BLaER1 (cell line): ENCODE data around the gene COQ8B.

Source experiments
- H3K27ac ChIP-seq: shearing (Covaris generic); formaldehyde crosslinking; 2 replicates; pipeline ENCODE4 v1.8.1; 2022
- H3K27me3 ChIP-seq: shearing (Covaris generic); formaldehyde crosslinking; 2 replicates; pipeline ENCODE4 v1.8.1; 2022
- H3K36me3 ChIP-seq: shearing (Covaris generic); formaldehyde crosslinking; 2 replicates; pipeline ENCODE4 v1.8.1; 2022
- H3K4me1 ChIP-seq: shearing (Covaris generic); formaldehyde crosslinking; 2 replicates; pipeline ENCODE4 v1.8.1; 2022
- H3K4me2 ChIP-seq: shearing (Covaris generic); formaldehyde crosslinking; 2 replicates; pipeline ENCODE4 v1.8.1; 2022
- H3K4me3 ChIP-seq: shearing (Covaris generic); formaldehyde crosslinking; 2 replicates; pipeline ENCODE4 v1.8.1; 2022
- H3K9ac ChIP-seq: shearing (Covaris generic); formaldehyde crosslinking; 2 replicates; pipeline ENCODE4 v1.8.1; 2022
- H3K9me3 ChIP-seq: shearing (Covaris generic); formaldehyde crosslinking; 2 replicates; pipeline ENCODE4 v1.8.1; 2022
- H4K20me1 ChIP-seq: shearing (Covaris generic); formaldehyde crosslinking; 2 replicates; pipeline ENCODE4 v1.8.1; 2022
- Cebpa-rat ChIP-seq: shearing (Covaris generic); IDR thresholded peaks from 2 replicates; pipeline ENCODE4 v1.8.1; 2022

Gene COQ8B

GRCh38 chr19:40742886-40743285, 26.2 kb upstream of the COQ8B start:
- peaks cover 27% of the 10 kb centered on the region; the same call in 1 of the 2 replicates for H3K36me3 ChIP-seq
- no peaks in the 10 kb centered on the region for H3K27me3 ChIP-seq
- no peak overlapping the region for H3K27ac ChIP-seq
- no peak for TF ChIP-seq Cebpa-rat
- no peaks in the 10 kb centered on the region for H4K20me1 ChIP-seq
- no peaks in the 10 kb centered on the region for H3K9me3 ChIP-seq
- no peak overlapping the region for H3K4me3 ChIP-seq
- H3K4me1 ChIP-seq, result peaks cover 18% of the 10 kb centered on the region
- H3K9ac ChIP-seq, result no peak overlapping the region
- H3K4me2 ChIP-seq, result no peak overlapping the region

DNA sequence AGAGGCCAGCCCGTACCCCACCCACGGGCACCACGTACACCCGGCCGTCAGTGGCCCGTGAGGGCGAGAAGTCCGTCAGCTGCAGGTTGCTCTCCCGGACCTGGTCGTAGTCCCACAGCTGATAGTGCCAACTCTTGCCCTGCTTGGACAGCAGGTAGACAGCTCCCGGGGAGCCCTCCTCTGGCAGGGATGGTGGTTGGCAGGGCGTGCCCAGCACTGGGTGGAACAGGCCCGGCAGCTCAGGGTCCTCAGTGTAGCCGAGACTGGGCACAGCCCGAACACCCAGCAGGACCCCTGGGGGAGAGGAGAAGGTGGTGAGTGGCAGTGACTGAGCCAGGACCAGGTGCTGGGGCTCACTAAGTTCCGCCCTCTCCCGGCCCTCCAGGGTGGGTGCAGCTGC, 25.8 kb upstream of the COQ8B start:
- no peak overlapping the region for H3K4me3 ChIP-seq
- no peak overlapping the region for H3K27ac ChIP-seq
- peaks cover 31% of the 10 kb centered on the region for H3K36me3 ChIP-seq
- no peaks in the 10 kb centered on the region for H3K9me3 ChIP-seq
- H4K20me1 ChIP-seq, result no peaks in the 10 kb centered on the region
- H3K9ac ChIP-seq, result no peak overlapping the region
- H3K27me3 ChIP-seq, result no peaks in the 10 kb centered on the region
- H3K4me2 ChIP-seq, result no peak overlapping the region
- peaks cover 17% of the 10 kb centered on the region for H3K4me1 ChIP-seq
- TF ChIP-seq Cebpa-rat, result no peak

DNA sequence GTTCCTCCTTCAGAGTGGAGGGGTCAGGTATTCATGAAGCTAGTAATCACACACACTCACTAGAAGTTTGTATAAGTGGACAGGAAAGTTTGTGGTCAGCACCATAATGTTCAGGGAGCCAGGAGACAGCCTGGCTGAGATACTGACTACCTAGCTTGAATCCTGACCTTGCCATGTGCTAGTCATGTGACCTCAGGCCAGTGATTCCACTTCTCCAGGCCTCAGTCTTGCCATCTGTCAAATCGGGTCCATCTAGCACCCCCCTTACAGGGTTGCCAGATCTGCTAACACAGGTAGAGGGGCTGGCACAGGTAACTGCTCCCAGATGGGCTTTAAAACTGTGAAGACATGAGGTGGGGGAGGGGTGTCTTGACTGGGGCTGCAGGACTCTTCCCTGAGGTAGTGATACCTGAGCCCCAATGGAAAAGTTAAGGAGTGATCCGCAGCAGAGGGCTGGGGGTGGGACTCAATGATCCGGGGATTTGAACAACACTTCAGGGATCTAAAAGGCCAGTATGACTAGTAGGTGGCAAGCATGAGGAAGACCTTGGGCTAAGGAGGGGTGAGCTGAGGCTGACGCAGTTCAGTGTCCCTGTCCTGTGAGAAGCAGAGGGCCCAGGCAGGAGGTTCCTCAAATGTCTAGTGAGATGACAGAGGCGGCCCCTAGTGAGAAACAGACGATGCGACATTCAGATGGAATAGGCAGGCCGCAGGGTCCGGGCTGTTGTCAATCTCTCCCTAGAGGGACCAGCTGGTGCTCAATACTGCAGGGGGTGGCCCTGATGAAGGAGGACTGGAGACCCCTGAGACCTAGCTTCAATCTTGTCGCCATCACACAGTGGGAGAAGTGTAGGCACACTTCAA, 25.1 kb upstream of the COQ8B start:
- Histone ChIP-seq H3K4me1 (peaks cover 17% of the 10 kb centered on the region), H3K27ac (no peak overlapping the region), H3K4me2 (no peak overlapping the region), H3K9me3 (no peaks in the 10 kb centered on the region), H4K20me1 (no peaks in the 10 kb centered on the region), H3K27me3 (no peaks in the 10 kb centered on the region), H3K4me3 (no peak overlapping the region), H3K9ac (no peak overlapping the region), H3K36me3 (peaks cover 38% of the 10 kb centered on the region)
- no peak for TF ChIP-seq Cebpa-rat

- peaks cover 48% of the 10 kb centered on the region for H3K36me3 ChIP-seq
- no peak for TF ChIP-seq Cebpa-rat
These were observed 24.1 kb upstream of the COQ8B start for GRCh38 chr19:40740747-40741146.

GRCh38 chr19:40739871-40740703, 23.4 kb upstream of the COQ8B start:
- H3K4me2 ChIP-seq, result peak overlapping the region; percentile 36
- 0 out of 2 replicates have a peak overlapping the region, but pooled peaks have one; percentile 26 for H3K27ac ChIP-seq
- no peaks in the 10 kb centered on the region for H3K9me3 ChIP-seq
- peaks cover 17% of the 10 kb centered on the region for H3K4me1 ChIP-seq
- peak overlapping the region; percentile 45; the same call in 1 of the 2 replicates for H3K9ac ChIP-seq
- peaks cover 55% of the 10 kb centered on the region for H3K36me3 ChIP-seq
- no peak overlapping the region for H3K4me3 ChIP-seq
- no peaks in the 10 kb centered on the region for H3K27me3 ChIP-seq
- H4K20me1 ChIP-seq, result no peaks in the 10 kb centered on the region
- TF ChIP-seq Cebpa-rat, result no peak

More at GRCh38 chr19:40740747-40741146, 24.1 kb upstream of the COQ8B start:
- no peak overlapping the region for H3K27ac ChIP-seq
- no peaks in the 10 kb centered on the region for H3K9me3 ChIP-seq
- no peak overlapping the region for H3K4me2 ChIP-seq
- H3K4me3 ChIP-seq, result no peak overlapping the region
- H3K27me3 ChIP-seq, result no peaks in the 10 kb centered on the region
- H4K20me1 ChIP-seq, result no peaks in the 10 kb centered on the region
- H3K4me1 ChIP-seq, result peaks cover 17% of the 10 kb centered on the region
- no peak overlapping the region for H3K9ac ChIP-seq

DNA sequence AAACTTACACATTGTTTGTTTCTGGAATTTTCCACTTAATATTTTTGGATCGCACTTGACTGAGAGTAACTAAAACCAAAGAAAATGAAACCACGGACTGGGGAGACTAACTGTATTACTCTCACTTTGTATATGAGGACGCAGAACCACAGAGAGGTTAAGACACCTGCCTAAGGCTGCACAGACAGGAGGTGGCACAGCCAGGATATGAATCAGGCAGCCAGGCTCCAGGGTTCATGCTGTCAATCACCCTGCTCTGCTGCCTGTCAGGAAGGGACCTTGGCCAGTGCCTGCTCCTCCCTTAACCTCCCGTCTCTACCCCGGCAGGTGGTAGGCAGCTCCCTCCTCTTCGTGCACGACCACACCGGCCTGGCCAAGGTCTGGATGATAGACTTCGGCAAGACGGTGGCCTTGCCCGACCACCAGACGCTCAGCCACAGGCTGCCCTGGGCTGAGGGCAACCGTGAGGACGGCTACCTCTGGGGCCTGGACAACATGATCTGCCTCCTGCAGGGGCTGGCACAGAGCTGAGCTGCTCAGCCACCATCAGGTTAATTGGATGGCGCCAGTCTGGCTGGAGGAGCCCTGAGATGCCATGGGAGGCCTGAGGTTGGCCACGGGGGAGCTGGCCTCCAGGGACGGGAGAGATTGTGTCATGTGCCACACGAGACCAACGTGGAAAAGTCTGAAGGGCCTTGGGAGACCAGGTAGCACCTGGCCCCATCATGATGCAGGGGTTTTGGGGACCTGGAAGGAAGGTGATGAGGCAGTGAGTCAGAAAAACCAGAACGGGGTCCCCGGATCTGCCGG, 22.5 kb upstream of the COQ8B start:
- no peaks in the 10 kb centered on the region for H4K20me1 ChIP-seq
- TF ChIP-seq Cebpa-rat, result no peak
- H3K9me3 ChIP-seq, result no peaks in the 10 kb centered on the region
- peaks cover 17% of the 10 kb centered on the region for H3K4me1 ChIP-seq
- H3K27ac ChIP-seq, result 0 out of 2 replicates have a peak overlapping the region, but pooled peaks have one; percentile 26
- no peaks in the 10 kb centered on the region for H3K27me3 ChIP-seq
- peaks cover 62% of the 10 kb centered on the region for H3K36me3 ChIP-seq
- H3K4me3 ChIP-seq, result no peak overlapping the region
- peak overlapping the region; percentile 36 for H3K4me2 ChIP-seq
- H3K9ac ChIP-seq, result 0 out of 2 replicates have a peak overlapping the region, but pooled peaks have one; percentile 45

- no peak overlapping the region for H3K4me2 ChIP-seq
- H3K4me3 ChIP-seq, result no peak overlapping the region
- H3K27me3 ChIP-seq, result no peaks in the 10 kb centered on the region
- no peaks in the 10 kb centered on the region for H4K20me1 ChIP-seq
- no peaks in the 10 kb centered on the region for H3K9me3 ChIP-seq
- TF ChIP-seq Cebpa-rat, result no peak
- H3K9ac ChIP-seq, result no peak overlapping the region
- H3K36me3 ChIP-seq, result peaks cover 74% of the 10 kb centered on the region
- no peak overlapping the region for H3K27ac ChIP-seq
- peaks cover 17% of the 10 kb centered on the region for H3K4me1 ChIP-seq
These were observed 20.5 kb upstream of the COQ8B start for GRCh38 chr19:40737102-40737644.

DNA sequence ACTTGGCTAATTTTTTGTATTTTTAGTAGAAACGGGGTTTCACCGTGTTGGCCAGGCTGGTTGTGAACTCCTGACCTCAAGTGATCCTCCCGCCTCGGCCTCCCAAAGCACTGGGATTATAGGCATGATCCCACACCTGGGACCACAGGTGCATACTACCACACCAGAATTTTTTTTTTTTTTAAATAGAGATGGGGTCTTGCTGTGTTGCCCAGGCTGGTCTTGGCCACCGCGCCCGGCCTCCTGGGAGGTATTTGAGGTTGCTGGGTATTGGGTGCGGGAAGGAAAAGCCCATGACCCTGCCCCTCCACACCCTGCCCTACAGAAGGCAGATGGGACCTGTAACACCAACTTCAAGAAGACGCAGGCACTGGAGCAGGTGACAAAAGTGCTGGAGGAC, 20.0 kb upstream of the COQ8B start:
- Histone ChIP-seq H3K9ac (no peak overlapping the region), H4K20me1 (no peaks in the 10 kb centered on the region), H3K4me2 (no peak overlapping the region), H3K27me3 (no peaks in the 10 kb centered on the region), H3K27ac (no peak overlapping the region), H3K36me3 (peaks cover 79% of the 10 kb centered on the region), H3K4me1 (peaks cover 17% of the 10 kb centered on the region), H3K9me3 (no peaks in the 10 kb centered on the region), H3K4me3 (no peak overlapping the region)
- TF ChIP-seq Cebpa-rat, result no peak

DNA sequence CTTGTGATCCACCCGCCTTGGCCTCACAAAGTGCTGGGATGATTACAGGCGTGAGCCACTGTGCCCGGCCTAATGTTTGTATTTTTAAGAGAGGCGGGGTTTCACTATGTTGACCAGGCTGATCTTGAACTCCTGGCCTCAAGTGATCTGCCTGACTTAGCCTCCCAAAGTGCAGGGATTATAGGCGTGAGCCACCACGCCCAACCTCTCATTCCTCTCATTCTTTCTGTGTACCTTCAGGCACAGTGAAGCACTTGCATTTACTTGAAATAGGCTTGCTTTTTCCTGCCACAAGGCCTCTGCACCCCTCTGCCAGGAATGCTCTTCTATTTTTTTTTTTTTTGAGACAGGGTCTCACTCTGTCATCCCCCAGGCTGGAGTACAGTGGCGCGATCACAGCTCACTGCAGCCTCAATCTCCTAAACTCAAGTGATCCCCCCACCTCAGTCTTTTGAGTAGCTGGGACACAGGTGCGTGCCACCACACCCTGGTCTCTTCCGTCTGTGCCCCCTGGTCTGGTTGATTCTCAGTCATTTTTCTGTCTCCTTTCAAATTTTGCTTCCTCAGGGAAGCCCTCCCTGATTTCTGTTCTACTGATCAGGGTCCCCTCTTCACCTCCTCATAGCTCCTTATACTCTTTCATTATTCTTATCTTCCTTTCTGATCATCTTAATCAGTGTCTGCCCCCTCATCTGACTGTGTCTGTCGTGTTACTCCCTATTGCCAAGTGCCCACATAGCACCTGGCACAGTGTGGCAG, 18.5 kb upstream of the COQ8B start:
- Histone ChIP-seq H3K4me2 (no peak overlapping the region), H3K27ac (no peak overlapping the region), H3K36me3 (peaks cover 94% of the 10 kb centered on the region), H4K20me1 (no peaks in the 10 kb centered on the region), H3K9me3 (no peaks in the 10 kb centered on the region), H3K4me1 (peaks cover 13% of the 10 kb centered on the region), H3K4me3 (no peak overlapping the region), H3K9ac (no peak overlapping the region), H3K27me3 (no peaks in the 10 kb centered on the region)
- no peak for TF ChIP-seq Cebpa-rat
